ENCODE measurements around the gene STK11. TPM values are rescaled to one million over a fixed set of nuclear protein-coding genes. Genes with fewer than 3 reads are reported as not detected.

Gene STK11
- total and polyA plus RNA-seq, 2 of the 4 experiments (the other 2 are of a cell fraction), result 39.3 to 42.8 TPM

DNA sequence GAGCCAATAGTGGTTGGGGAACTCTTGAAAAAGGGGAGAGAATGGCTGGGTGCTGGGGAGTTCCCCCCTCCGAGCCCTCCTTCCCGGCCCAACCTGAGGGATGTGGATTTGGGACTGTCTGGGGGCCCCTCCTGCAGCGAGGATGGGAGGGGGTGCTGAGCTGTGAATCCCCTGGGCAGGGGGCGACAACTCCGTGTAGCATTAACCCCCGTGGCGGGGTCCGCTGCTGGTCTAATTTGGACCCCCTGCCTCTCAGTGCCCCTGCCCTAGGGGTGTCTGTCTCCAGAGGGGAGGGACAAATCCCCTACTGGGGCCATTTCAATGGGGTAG lies 52.5 kb downstream of the STK11 start (continued):
- TF ChIP-seq NFE2L2 (IDR thresholded peaks at IDR 0.05; ENCODE audit: low read depth, low read length) (no peak), POLR2A (IDR thresholded peaks at IDR 0.05; ENCODE audit: low read depth, low read length) (no peak), RCOR1 (IDR thresholded peaks at IDR 0.05; ENCODE audit: insufficient replicate concordance, low read length) (no peak)
- TF ChIP-seq, protein P1, sequence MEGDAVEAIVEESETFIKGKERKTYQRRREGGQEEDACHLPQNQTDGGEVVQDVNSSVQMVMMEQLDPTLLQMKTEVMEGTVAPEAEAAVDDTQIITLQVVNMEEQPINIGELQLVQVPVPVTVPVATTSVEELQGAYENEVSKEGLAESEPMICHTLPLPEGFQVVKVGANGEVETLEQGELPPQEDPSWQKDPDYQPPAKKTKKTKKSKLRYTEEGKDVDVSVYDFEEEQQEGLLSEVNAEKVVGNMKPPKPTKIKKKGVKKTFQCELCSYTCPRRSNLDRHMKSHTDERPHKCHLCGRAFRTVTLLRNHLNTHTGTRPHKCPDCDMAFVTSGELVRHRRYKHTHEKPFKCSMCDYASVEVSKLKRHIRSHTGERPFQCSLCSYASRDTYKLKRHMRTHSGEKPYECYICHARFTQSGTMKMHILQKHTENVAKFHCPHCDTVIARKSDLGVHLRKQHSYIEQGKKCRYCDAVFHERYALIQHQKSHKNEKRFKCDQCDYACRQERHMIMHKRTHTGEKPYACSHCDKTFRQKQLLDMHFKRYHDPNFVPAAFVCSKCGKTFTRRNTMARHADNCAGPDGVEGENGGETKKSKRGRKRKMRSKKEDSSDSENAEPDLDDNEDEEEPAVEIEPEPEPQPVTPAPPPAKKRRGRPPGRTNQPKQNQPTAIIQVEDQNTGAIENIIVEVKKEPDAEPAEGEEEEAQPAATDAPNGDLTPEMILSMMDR (conservative IDR thresholded peaks at IDR 0.05; ENCODE audit: low read depth, low read length), result no peak

DNA sequence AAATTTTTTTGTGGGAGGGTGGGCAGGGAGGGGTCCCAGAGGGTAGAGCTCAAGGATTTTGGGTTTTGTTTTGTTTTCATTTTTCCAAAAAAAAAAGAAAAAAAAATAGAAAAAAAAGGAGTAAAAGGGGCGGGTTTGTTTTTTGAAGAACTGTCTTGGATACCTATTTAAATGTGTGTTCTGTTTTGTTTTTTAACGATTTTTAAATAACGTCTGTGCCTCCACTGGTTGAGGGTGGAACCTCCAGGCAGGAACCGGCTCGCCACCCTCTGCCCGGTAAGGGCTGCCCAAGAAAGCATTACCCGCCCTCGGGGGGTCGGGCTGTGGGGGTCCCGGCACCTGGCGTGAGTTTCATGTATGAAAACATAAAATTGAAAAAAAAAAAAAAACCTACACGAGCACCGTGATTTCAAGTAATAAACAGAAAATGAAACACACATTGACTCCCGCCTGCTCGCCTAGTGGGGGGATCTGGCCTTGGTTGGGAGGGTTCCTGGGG lies 53.2 kb downstream of the STK11 start:
- Histone ChIP-seq H3K18ac (ENCODE audit: low read depth, low read length) (no peak overlapping the region), H3K4me2 (ENCODE audit: low read depth, low read length) (no peak overlapping the region), H2BK120ac (ENCODE audit: low read depth, low read length) (no peak overlapping the region), H3K79me1 (ENCODE audit: low read depth in 1 of 2, low read length in 2 of 2) (peaks cover 0 to 71% of the 10 kb centered on the region in 2 experiments; a peak in 2 of 4 replicates), H2BK5ac (ENCODE audit: low read depth, low read length, poor library complexity, severe bottlenecking) (peak overlapping the region; percentile 78), H3K9me1 (ENCODE audit: insufficient read depth, low read length) (peaks cover 3% of the 10 kb centered on the region; the same call in 1 of the 2 replicates), H2AFZ (replicated peaks; ENCODE audit: low read length, poor library complexity) (peak overlapping the region; percentile 61), H3K4ac (ENCODE audit: low read depth, low read length) (peak overlapping the region; percentile 16; the same call in 1 of the 2 replicates), H2AK5ac (ENCODE audit: low read depth, low read length) (no peak overlapping the region), H3K4me3 (ENCODE audit: insufficient read depth, low read depth, low read length) (no peak overlapping the region), H4K20me1 (ENCODE audit: insufficient read depth, low read length) (peaks cover 66% of the 10 kb centered on the region), H4K91ac (ENCODE audit: insufficient read depth, low read depth, low read length) (no peak overlapping the region), H3K23ac (ENCODE audit: low read depth, low read length) (no peak overlapping the region), H3K36me3 (ENCODE audit: control insufficient read depth, insufficient read depth, low read length) (peaks cover 49% of the 10 kb centered on the region), H3K9me3 (ENCODE audit: control insufficient read depth, insufficient read depth, low read length) (no peaks in the 10 kb centered on the region), H2AK9ac (replicated peaks; ENCODE audit: low read depth, low read length, poor library complexity) (peak overlapping the region; percentile 93), H2BK15ac (ENCODE audit: low read depth, low read length) (no peak overlapping the region), H3K9ac (ENCODE audit: low read depth, low read length) (no peak overlapping the region), H3K27ac (ENCODE audit: insufficient read depth, low read length) (peak overlapping the region; percentile 74), H3K27me3 (ENCODE audit: control insufficient read depth, insufficient read depth, low read length) (no peaks in the 10 kb centered on the region), H4K8ac (ENCODE audit: low read depth in 2 of 2, low read length in 2 of 2) (no peak overlapping the region; a peak in 1 of 4 replicates), H3K14ac (replicated peaks; ENCODE audit: low read depth, low read length) (peak overlapping the region; percentile 68; the same call in 1 of the 2 replicates), H3K4me1 (ENCODE audit: control insufficient read depth, insufficient read depth, low read length) (peaks cover 57% of the 10 kb centered on the region), H2BK20ac (ENCODE audit: low read depth, low read length) (no peak overlapping the region), H3K56ac (ENCODE audit: extremely low read depth, insufficient read depth, low read length) (no peak overlapping the region), H4K5ac (ENCODE audit: low read depth, low read length) (no peak overlapping the region)
- ATAC-seq (ENCODE audit: low read depth), result no peak
- in situ Hi-C loops (cut with MboI; ENCODE audit: low sequenced_read_pairs) (no loop called here), dilution Hi-C loops (cut with HindIII; ENCODE audit: low sequenced_read_pairs, unreplicated experiment) (no loop called here), intact Hi-C loops (cut with micrococcal nuclease) (no loop called here)
- TF ChIP-seq RCOR1 (IDR thresholded peaks at IDR 0.05; ENCODE audit: insufficient replicate concordance, low read length), result no peak
- TF ChIP-seq, protein P1 (conservative IDR thresholded peaks at IDR 0.05; ENCODE audit: low read depth, low read length), result no peak
- no peak for TF ChIP-seq RAD21 (IDR thresholded peaks at IDR 0.05; ENCODE audit: low read length)
- TF ChIP-seq, protein P2, sequence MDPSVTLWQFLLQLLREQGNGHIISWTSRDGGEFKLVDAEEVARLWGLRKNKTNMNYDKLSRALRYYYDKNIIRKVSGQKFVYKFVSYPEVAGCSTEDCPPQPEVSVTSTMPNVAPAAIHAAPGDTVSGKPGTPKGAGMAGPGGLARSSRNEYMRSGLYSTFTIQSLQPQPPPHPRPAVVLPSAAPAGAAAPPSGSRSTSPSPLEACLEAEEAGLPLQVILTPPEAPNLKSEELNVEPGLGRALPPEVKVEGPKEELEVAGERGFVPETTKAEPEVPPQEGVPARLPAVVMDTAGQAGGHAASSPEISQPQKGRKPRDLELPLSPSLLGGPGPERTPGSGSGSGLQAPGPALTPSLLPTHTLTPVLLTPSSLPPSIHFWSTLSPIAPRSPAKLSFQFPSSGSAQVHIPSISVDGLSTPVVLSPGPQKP (IDR thresholded peaks at IDR 0.05; ENCODE audit: borderline replicate concordance, low read depth, low read length), result no peak
- no peak for TF ChIP-seq MAFK (IDR thresholded peaks at IDR 0.05; ENCODE audit: low read depth, low read length)
- no peak for TF ChIP-seq BHLHE40 (IDR thresholded peaks at IDR 0.05; ENCODE audit: low read depth, low read length)
- TF ChIP-seq RFX5 (IDR thresholded peaks at IDR 0.05; ENCODE audit: low read depth, low read length), result no peak
- no peak for TF ChIP-seq FOS (IDR thresholded peaks at IDR 0.05; ENCODE audit: low read depth, low read length)
- TF ChIP-seq MXI1 (IDR thresholded peaks at IDR 0.05; ENCODE audit: borderline replicate concordance, low read depth, low read length), result no peak
- ChIA-PET CTCF (interaction anchor here (1.4 kb wide), 1 partner anchor 14 kb away, joined by 5 read pairs; no protein-coding TSS in a partner anchor), POLR2A (ENCODE audit: unreplicated experiment) (interaction anchor here (0.6 kb wide), 2 partner anchors 9 to 15 kb away, joined by 4 to 11 read pairs; no protein-coding TSS in a partner anchor)
- DNase-seq, result no peak
- WGBS, 2 experiments (ENCODE audit: extremely low coverage in 2 of 2, insufficient read length in 1 of 2), result 54% methylated on average over 2 of the region's 15 CpGs; no CpG with 5 or more reads in 1 of the 2 experiments
- BruUV-seq (replicated peaks), result no TSS peak

Data from IMR-90 (cell line).